ENCODE results near the gene PCDHA4.
"Not testable (repeated sequence)": the region's sequence is repeated elsewhere in the genome, so short reads cannot be mapped to it uniquely, and the experiment has no call there.

PCDHA4 gene

GRCh38 chr5:140806834-140807775, at the start of gene PCDHA4:
Gene PCDHA4 (plus strand): TSS chr5:140807068.
- DNase-seq: no peak

- DNase-seq: no peak
Observed at GRCh38 chr5:140764177-140764973, 42.5 kb upstream of the PCDHA4 start.

DNA sequence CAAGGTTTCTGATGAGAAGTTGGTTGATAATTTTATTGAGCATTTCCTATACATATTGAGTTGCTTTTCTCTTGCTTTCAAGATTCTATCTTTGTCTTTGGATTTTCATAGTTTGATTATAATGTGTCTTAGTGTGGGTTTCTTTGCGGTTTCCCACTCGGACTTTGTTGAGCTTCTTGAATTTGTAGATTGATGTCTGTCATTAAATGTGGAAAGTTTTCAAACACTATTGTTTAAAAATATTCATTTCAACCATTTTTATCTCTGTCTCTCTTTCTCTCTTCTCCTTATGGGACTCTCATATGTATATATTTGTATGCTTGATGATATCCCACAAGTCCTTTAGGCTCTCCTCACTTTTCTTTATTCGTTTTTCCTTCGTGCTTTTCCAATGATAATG, 39.4 kb upstream of the PCDHA4 start:
- no peak for DNase-seq

GRCh38 chr5:140780512-140780911, 26.4 kb upstream of the PCDHA4 start:
- DNase-seq: no peak

GRCh38 chr5:140785905-140786686, 20.8 kb upstream of the PCDHA4 start, which contains the start of gene PCDHA1:
Gene PCDHA1 (plus strand): TSS chr5:140786140.
- DNase-seq: no peak

- not testable (repeated sequence) for DNase-seq
Observed at GRCh38 chr5:140787422-140787821, 19.4 kb upstream of the PCDHA4 start.

- not testable (repeated sequence) for DNase-seq
Observed at GRCh38 chr5:140787849-140788504, 18.9 kb upstream of the PCDHA4 start.

DNA sequence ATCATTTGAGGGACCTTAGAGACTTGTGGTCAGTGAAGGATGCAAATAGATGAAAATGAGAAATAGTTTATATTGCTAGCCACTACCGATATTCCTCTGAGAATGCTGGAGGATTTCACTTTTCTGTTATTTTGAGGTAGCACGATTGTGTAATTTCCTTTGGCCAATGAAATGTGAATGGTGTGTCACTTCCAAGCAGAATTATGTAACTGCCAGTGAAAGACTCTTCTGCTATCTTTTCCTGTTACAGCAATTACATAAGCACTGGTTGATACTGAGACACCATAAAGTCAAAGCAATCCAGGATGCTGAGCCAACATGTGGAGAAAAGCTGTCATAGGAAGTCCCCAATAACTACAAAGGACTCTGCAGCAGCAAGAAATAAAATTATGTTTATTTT, 15.8 kb upstream of the PCDHA4 start:
- DNase-seq: no peak

DNA sequence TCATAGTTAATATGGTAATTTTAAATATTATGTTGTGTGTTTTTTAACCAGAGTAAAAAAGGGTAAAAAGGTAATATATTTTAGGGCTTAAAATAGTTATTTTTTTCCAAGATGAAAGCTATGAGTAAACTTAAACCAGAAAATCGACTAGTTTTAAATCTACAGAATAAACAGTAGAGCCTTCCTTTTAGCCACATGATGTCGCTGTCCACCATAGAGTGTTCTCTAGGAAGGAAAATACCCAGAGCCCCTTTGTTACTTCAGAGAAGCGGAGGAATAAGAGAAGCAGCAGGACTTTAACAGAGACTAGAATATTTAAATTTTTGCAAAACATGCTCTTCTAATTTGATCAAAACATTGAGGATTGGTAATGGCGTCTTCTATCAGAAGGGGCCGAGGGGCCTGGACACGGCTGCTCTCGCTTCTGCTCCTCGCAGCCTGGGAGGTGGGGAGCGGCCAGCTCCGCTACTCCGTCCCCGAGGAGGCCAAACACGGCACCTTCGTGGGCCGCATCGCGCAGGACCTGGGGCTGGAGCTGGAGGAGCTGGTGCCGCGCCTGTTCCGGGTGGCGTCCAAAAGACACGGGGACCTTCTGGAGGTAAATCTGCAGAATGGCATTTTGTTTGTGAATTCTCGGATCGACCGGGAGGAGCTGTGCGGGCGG, 12.1 kb upstream of the PCDHA4 start, which contains the start of gene PCDHA2:
PCDHA2 (plus strand) TSS at position 258 of the 664 bp plus-strand sequence.
- no peak for DNase-seq

GRCh38 chr5:140795259-140795641, 11.6 kb upstream of the PCDHA4 start:
- no peak for DNase-seq

DNA sequence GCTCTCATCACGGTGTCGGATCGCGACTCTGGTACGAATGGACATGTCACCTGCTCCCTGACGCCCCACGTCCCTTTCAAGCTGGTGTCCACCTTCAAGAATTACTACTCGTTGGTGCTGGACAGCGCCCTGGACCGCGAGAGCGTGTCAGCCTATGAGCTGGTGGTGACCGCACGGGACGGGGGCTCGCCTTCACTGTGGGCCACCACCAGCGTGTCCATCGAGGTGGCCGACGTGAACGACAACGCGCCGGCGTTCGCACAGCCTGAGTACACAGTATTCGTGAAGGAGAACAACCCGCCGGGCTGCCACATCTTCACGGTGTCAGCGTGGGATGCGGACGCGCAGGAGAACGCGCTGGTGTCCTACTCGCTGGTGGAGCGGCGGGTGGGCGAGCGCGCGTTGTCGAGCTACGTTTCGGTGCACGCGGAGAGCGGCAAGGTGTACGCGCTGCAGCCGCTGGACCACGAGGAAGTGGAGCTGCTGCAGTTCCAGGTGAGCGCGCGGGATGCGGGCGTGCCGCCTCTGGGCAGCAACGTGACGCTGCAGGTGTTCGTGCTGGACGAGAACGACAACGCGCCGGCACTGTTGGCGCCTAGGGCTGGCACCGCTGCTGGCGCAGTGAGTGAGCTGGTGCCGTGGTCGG, 10.7 kb upstream of the PCDHA4 start:
- DNase-seq: not testable (repeated sequence)

DNA sequence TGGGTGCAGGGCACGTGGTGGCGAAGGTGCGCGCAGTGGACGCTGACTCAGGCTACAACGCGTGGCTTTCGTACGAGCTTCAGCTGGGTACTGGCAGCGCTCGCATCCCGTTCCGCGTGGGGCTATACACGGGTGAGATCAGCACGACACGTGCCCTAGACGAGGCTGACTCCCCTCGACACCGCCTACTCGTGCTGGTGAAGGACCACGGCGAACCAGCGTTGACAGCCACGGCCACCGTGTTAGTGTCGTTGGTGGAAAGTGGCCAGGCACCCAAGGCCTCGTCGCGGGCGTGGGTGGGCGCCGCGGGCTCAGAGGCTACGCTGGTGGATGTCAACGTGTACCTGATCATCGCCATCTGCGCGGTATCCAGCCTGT, 10.2 kb upstream of the PCDHA4 start:
- no peak for DNase-seq

- no peak for DNase-seq
Observed at GRCh38 chr5:140800816-140801493, 5.9 kb upstream of the PCDHA4 start, which contains the start of gene PCDHA3. Gene PCDHA3 (plus strand): TSS chr5:140801057.

DNA sequence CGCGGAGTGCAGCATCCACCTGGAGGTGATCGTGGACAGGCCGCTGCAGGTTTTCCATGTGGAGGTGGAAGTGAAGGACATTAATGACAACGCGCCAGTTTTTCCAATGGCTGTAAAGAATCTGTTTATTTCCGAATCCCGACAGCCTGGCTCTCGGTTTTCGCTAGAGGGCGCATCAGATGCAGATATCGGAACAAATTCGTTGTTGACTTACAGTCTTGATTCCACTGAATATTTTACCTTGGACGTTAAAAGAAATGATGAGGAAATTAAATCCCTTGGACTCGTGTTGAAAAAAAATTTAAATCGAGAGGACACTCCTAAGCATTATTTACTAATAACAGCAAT, 5.4 kb upstream of the PCDHA4 start:
- no peak for DNase-seq

DNA sequence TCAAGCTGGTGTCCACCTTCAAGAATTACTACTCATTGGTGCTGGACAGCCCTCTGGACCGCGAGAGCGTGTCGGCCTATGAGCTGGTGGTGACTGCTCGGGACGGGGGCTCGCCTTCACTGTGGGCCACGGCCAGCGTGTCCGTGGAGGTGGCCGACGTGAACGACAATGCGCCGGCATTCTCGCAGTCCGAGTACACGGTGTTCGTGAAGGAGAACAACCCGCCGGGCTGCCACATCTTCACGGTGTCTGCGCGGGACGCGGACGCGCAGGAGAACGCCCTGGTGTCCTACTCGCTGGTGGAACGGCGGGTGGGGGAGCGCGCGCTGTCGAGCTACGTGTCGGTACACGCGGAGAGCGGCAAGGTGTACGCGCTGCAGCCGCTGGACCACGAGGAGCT, 4.5 kb upstream of the PCDHA4 start:
- DNase-seq: not testable (repeated sequence)

- DNase-seq: no peak
Observed at GRCh38 chr5:140802781-140803271, 4.0 kb upstream of the PCDHA4 start.

- not testable (repeated sequence) for DNase-seq
Observed at GRCh38 chr5:140808241-140808888, 1.5 kb downstream of the PCDHA4 start.

DNA sequence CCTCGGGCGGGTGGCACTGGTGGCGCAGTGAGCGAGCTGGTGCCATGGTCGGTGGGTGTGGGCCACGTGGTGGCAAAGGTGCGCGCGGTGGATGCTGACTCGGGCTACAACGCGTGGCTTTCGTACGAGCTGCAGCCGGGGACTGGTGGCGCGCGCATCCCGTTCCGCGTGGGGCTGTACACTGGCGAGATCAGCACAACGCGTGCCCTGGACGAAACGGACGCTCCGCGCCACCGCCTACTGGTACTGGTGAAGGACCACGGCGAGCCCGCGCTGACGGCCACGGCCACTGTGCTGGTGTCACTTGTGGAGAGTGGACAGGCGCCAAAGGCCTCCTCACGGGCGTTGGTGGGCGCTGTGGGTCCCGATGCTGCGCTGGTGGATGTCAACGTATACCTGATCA, 2.0 kb downstream of the PCDHA4 start:
- DNase-seq: no peak

DNA sequence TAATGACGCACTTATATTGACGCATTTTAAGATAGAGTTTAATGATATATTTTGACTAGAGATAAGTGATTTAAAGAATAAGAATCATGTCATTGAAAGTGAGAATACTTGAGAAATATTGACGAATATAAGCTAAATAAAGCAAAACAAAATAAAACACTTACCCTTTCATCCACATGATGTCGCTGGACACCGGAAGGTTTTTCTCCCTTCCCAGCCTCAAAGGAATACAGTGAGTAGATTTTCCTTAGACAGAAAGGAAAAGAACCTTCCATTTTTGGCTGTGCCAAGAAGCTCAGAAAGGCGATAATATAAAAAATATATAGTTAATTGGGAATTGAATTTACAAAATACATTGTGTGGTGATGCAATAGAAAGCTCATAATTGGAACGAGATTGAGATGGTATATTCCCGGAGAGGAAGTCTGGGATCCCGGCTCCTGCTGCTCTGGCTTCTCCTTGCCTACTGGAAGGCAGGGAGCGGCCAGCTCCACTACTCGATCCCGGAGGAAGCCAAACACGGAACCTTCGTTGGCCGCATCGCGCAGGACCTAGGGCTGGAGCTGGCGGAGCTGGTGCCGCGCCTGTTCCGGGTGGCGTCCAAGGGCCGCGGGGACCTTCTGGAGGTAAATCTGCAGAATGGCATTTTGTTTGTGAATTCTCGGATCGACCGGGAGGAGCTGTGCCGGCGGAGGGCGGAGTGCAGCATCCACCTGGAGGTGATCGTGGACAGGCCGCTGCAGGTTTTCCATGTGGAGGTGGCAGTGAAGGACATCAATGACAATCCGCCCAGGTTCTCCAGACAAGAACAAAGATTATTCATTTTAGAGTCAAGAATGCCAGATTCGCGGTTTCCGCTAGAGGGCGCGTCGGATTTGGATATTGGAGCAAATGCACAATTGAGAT, 14.8 kb downstream of the PCDHA4 start, which contains the start of gene PCDHA5:
PCDHA5 (plus strand) TSS at position 239 of the 906 bp plus-strand sequence.
- DNase-seq: no peak

Data from activated CD4-positive, alpha-beta T cell treated with anti-CD3 and anti-CD28 coated beads, Interleukin-2, amount 50 U/mL, for 1 hour (primary cell).